HepG2 (cell line): Measurements from ENCODE around the gene WDR41. TPM values are rescaled to one million over a fixed set of nuclear protein-coding genes. Genes with fewer than 3 reads are reported as not detected.

ENCODE experiments used
- ATAD3A ChIP-seq: sonication (generic); formaldehyde crosslinking; IDR thresholded peaks from 2 replicates; pipeline ENCODE4 v1.4.0; 2020; ENCODE audit warnings: missing genetic modification reagents
- EEA1 ChIP-seq: sonication (generic); formaldehyde crosslinking; IDR thresholded peaks from 2 replicates; pipeline ENCODE4 v1.5.1; 2020; ENCODE audit warnings: mild to moderate bottlenecking, missing genetic modification reagents, borderline replicate concordance
- MATR3 ChIP-seq: sonication (generic); formaldehyde crosslinking; IDR thresholded peaks from 2 replicates; pipeline ENCODE4 v1.4.0; 2020; ENCODE audit warnings: missing genetic modification reagents
- NCOA2 ChIP-seq: sonication (generic); formaldehyde crosslinking; IDR thresholded peaks from 2 replicates; pipeline ENCODE4 v1.8.0; 2022; ENCODE audit warnings: inconsistent platforms
- SIN3A ChIP-seq: IDR thresholded peaks from 2 replicates; pipeline ENCODE4 v1.6.1; 2011; ENCODE audit warnings: low read depth, mild to moderate bottlenecking, control low read depth, low read length, borderline replicate concordance
- TARDBP ChIP-seq: sonication (generic); formaldehyde crosslinking; IDR thresholded peaks from 2 replicates; pipeline ENCODE4 v1.8.0; 2022; ENCODE audit warnings: mild to moderate bottlenecking, missing genetic modification reagents
- THAP11 ChIP-seq: IDR thresholded peaks from 2 replicates; pipeline ENCODE4 v1.6.1; 2016; ENCODE audit warnings: missing biosample characterization, missing genetic modification reagents
- ZBTB3 ChIP-seq: sonication (generic); formaldehyde crosslinking; IDR thresholded peaks from 2 replicates; pipeline ENCODE4 v1.4.0; 2020; ENCODE audit warnings: low read depth, mild to moderate bottlenecking, moderate library complexity, missing genetic modification reagents, borderline replicate concordance
- ZMYM4 ChIP-seq: sonication (generic); formaldehyde crosslinking; IDR thresholded peaks from 2 replicates; pipeline ENCODE4 v1.8.1; 2023; ENCODE audit warnings: mild to moderate bottlenecking, missing genetic modification reagents
- ZNF121 ChIP-seq: sonication (generic); formaldehyde crosslinking; IDR thresholded peaks from 2 replicates; pipeline ENCODE4 v1.5.0; 2020; ENCODE audit warnings: mild to moderate bottlenecking, missing genetic modification reagents
- ZNF780A ChIP-seq: sonication (generic); formaldehyde crosslinking; IDR thresholded peaks from 2 replicates; pipeline ENCODE4 v1.8.0; 2022; ENCODE audit warnings: mild to moderate bottlenecking, missing genetic modification reagents, moderate library complexity
- ZNF782 ChIP-seq: sonication (generic); formaldehyde crosslinking; IDR thresholded peaks from 2 replicates; pipeline ENCODE4 v1.4.0; 2020; ENCODE audit warnings: missing genetic modification reagents, mild to moderate bottlenecking, borderline replicate concordance
- ZNF841 ChIP-seq: sonication (generic); formaldehyde crosslinking; IDR thresholded peaks from 2 replicates; pipeline ENCODE4 v1.8.1; 2023; ENCODE audit warnings: missing genetic modification reagents, borderline replicate concordance
- polyA plus RNA-seq, 8 experiments: library from polyadenylated mRNA; depleted of rRNA in 3 of 8; stranded (reverse) in 7 of 8; unstranded in 1 of 8; fragments of >200 nt; fragmentation: Illumina TruSeq in 4 of 8; extraction: Trizol in 4 of 8; gene quantifications; 2 replicates each; pipeline versions ENCODE4 v1.2.1 to v1.2.3, GENCODE V29; 2011 to 2016; ENCODE audit warnings: low read depth in 4 of 8, missing spikeins in 1 of 8, mixed read lengths in 1 of 8; ENCODE audit not compliant: insufficient read depth in 1 of 8
- total RNA-seq, 5 experiments: library from RNA; depleted of rRNA; stranded (reverse); fragments of >200 nt; fragmentation: Illumina TruSeq; extraction: Trizol; gene quantifications; 2 replicates each; pipeline ENCODE4 v1.2.3, GENCODE V29; 2016; ENCODE audit warnings: low read depth in 1 of 5
- TF ChIP-seq, protein P1 (sequence below): sonication (generic); formaldehyde crosslinking; conservative IDR thresholded peaks from 2 replicates; pipeline ENCODE4 v1.8.0; 2022; ENCODE audit warnings: mild to moderate bottlenecking, moderate library complexity, missing genetic modification reagents
- TF ChIP-seq, protein P2 (sequence below): sonication (generic); formaldehyde crosslinking; IDR thresholded peaks from 2 replicates; pipeline ENCODE4 v1.9.0; 2021; ENCODE audit warnings: missing genetic modification reagents, mild to moderate bottlenecking, borderline replicate concordance
- TF ChIP-seq, protein P3 (sequence below): IDR thresholded peaks from 2 replicates; pipeline ENCODE4 v1.6.1; 2012; ENCODE audit warnings: low read depth, low read length, improper control_type of control experiment
- TF ChIP-seq, protein P4 (sequence below): sonication (generic); formaldehyde crosslinking; IDR thresholded peaks from 2 replicates; pipeline ENCODE4 v1.8.1; 2022; ENCODE audit warnings: mild to moderate bottlenecking, missing genetic modification reagents
- TF ChIP-seq, protein P5 (sequence below): sonication (generic); formaldehyde crosslinking; IDR thresholded peaks from 2 replicates; pipeline ENCODE4 v1.5.1; 2020; ENCODE audit warnings: mild to moderate bottlenecking, missing genetic modification reagents, moderate library complexity

Gene WDR41
- total and polyA plus RNA-seq, 2 of the 13 experiments (the other 11 are each of a cell fraction or from before 2014, with no cell fraction given), result 18.9 to 39.3 TPM

DNA sequence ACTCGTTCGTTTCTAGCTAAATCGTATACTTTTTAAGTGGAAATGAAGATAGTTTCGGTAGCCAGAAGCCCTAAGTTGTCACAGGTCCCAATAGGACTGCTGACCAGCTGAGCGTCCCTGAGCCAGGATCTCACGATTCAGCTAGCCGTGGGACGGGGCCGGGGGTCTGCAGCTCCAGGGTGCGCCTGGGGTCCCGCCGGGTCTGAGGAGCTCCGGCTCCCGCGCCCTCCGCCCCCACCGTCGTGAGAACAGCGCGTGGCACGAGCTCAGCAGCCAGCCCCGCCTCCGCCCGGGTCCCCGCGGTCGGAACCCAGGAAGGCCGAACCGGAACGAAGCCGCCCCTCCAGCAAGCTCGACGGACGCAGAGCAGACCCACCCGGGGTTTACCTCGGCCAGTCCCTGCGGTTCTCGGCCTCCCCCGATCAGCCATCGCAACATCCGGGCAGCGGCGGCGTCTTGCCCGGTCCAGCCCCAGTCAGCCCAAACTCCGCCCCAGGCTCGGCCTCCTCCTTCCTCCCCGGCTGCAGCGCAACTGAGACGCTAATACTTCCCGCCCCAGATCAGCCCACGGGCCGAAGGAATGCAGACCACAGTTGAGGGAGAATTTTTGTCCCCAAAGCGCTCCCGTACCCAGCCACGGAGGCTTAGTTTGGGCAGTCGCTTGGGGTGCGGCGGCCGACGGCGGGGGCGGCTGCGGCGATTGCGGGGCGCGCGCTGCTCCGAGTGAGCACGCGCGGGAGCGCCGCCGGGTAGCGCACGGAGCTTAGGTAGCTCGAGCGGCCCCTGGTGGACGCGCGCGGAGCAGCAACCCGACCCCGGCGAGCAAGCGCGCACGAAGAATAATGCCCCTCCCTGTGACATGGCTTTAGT is at the start of gene WDR41 (continued):
- TF ChIP-seq, protein P1, sequence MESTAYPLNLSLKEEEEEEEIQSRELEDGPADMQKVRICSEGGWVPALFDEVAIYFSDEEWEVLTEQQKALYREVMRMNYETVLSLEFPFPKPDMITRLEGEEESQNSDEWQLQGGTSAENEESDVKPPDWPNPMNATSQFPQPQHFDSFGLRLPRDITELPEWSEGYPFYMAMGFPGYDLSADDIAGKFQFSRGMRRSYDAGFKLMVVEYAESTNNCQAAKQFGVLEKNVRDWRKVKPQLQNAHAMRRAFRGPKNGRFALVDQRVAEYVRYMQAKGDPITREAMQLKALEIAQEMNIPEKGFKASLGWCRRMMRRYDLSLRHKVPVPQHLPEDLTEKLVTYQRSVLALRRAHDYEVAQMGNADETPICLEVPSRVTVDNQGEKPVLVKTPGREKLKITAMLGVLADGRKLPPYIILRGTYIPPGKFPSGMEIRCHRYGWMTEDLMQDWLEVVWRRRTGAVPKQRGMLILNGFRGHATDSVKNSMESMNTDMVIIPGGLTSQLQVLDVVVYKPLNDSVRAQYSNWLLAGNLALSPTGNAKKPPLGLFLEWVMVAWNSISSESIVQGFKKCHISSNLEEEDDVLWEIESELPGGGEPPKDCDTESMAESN (CRISPR knock-in tag), result peak; percentile 95
- TF ChIP-seq, protein P2, sequence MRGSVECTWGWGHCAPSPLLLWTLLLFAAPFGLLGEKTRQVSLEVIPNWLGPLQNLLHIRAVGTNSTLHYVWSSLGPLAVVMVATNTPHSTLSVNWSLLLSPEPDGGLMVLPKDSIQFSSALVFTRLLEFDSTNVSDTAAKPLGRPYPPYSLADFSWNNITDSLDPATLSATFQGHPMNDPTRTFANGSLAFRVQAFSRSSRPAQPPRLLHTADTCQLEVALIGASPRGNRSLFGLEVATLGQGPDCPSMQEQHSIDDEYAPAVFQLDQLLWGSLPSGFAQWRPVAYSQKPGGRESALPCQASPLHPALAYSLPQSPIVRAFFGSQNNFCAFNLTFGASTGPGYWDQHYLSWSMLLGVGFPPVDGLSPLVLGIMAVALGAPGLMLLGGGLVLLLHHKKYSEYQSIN, result no peak
- TF ChIP-seq ZNF782, result no peak
- peak; percentile 3; the same call in 1 of the 2 replicates for TF ChIP-seq ZNF121 (CRISPR knock-in tag)
- no peak for TF ChIP-seq MATR3
- TF ChIP-seq EEA1, result peak; percentile 91; the same call in 1 of the 2 replicates
- TF ChIP-seq ZBTB3 (CRISPR knock-in tag), result no peak; the same call in 1 of the 2 replicates
- no peak for TF ChIP-seq ZNF841 (CRISPR knock-in tag)
- TF ChIP-seq, protein P3, sequence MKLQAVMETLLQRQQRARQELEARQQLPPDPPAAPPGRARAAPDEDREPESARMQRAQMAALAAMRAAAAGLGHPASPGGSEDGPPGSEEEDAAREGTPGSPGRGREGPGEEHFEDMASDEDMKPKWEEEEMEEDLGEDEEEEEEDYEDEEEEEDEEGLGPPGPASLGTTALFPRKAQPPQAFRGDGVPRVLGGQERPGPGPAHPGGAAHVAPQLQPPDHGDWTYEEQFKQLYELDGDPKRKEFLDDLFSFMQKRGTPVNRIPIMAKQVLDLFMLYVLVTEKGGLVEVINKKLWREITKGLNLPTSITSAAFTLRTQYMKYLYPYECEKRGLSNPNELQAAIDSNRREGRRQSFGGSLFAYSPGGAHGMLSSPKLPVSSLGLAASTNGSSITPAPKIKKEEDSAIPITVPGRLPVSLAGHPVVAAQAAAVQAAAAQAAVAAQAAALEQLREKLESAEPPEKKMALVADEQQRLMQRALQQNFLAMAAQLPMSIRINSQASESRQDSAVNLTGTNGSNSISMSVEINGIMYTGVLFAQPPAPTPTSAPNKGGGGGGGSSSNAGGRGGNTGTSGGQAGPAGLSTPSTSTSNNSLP, result no peak
- TF ChIP-seq TARDBP (CRISPR knock-in tag), result peak; percentile 78
- no peak for TF ChIP-seq ZNF780A (CRISPR knock-in tag)
- peak; percentile 66 for TF ChIP-seq THAP11 (CRISPR knock-in tag)
- TF ChIP-seq, protein P4, sequence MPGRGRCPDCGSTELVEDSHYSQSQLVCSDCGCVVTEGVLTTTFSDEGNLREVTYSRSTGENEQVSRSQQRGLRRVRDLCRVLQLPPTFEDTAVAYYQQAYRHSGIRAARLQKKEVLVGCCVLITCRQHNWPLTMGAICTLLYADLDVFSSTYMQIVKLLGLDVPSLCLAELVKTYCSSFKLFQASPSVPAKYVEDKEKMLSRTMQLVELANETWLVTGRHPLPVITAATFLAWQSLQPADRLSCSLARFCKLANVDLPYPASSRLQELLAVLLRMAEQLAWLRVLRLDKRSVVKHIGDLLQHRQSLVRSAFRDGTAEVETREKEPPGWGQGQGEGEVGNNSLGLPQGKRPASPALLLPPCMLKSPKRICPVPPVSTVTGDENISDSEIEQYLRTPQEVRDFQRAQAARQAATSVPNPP (CRISPR knock-in tag), result peak; percentile 91; the same call in 1 of the 2 replicates
- TF ChIP-seq NCOA2 (CRISPR knock-in tag), result peak; percentile 29; the same call in 1 of the 2 replicates
- TF ChIP-seq ATAD3A (CRISPR knock-in tag), result no peak; the same call in 1 of the 2 replicates
- TF ChIP-seq ZMYM4, result peak; percentile 88
- TF ChIP-seq, protein P5, sequence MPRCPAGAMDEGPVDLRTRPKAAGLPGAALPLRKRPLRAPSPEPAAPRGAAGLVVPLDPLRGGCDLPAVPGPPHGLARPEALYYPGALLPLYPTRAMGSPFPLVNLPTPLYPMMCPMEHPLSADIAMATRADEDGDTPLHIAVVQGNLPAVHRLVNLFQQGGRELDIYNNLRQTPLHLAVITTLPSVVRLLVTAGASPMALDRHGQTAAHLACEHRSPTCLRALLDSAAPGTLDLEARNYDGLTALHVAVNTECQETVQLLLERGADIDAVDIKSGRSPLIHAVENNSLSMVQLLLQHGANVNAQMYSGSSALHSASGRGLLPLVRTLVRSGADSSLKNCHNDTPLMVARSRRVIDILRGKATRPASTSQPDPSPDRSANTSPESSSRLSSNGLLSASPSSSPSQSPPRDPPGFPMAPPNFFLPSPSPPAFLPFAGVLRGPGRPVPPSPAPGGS, result 0 out of 2 replicates have a peak, but pooled peaks have one; percentile 72
- no peak; the same call in 1 of the 2 replicates for TF ChIP-seq SIN3A
